ENCODE measurements around the gene MRPS25.

DNA sequence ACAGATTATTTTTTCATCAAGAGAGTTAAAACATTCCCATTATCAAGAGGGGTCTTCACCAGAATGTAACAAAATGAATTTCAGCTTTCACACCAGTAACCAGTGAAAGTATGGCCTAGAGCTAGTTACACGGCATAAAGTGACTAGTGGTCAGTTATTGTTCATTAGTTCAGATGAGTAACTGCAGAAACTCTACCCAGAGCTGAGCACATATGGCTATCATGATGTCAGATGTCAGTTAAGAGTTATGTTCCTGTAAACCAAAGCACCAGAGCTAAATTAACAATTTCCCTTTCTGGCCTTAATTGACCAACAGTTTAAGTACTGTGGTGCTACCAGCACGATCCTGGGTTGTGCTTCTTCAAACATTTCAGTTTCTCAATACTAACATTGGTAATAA lies 6.6 kb upstream of the MRPS25 start:
- TF ChIP-seq POLR2A (IDR thresholded peaks at IDR 0.05; ENCODE audit: low read length) (no peak), E2F6 (IDR thresholded peaks at IDR 0.05; ENCODE audit: borderline replicate concordance, low read depth) (no peak), JUNB (IDR thresholded peaks at IDR 0.05) (no peak), MAX (IDR thresholded peaks at IDR 0.05) (no peak), CTCF (IDR thresholded peaks at IDR 0.05) (no peak), NR3C1 (IDR thresholded peaks at IDR 0.05) (no peak), KDM5A (IDR thresholded peaks at IDR 0.05) (no peak), ESRRA (IDR thresholded peaks at IDR 0.05; ENCODE audit: borderline replicate concordance, low read length) (no peak), EP300 (IDR thresholded peaks at IDR 0.05) (no peak)
- TF ChIP-seq, protein P1, sequence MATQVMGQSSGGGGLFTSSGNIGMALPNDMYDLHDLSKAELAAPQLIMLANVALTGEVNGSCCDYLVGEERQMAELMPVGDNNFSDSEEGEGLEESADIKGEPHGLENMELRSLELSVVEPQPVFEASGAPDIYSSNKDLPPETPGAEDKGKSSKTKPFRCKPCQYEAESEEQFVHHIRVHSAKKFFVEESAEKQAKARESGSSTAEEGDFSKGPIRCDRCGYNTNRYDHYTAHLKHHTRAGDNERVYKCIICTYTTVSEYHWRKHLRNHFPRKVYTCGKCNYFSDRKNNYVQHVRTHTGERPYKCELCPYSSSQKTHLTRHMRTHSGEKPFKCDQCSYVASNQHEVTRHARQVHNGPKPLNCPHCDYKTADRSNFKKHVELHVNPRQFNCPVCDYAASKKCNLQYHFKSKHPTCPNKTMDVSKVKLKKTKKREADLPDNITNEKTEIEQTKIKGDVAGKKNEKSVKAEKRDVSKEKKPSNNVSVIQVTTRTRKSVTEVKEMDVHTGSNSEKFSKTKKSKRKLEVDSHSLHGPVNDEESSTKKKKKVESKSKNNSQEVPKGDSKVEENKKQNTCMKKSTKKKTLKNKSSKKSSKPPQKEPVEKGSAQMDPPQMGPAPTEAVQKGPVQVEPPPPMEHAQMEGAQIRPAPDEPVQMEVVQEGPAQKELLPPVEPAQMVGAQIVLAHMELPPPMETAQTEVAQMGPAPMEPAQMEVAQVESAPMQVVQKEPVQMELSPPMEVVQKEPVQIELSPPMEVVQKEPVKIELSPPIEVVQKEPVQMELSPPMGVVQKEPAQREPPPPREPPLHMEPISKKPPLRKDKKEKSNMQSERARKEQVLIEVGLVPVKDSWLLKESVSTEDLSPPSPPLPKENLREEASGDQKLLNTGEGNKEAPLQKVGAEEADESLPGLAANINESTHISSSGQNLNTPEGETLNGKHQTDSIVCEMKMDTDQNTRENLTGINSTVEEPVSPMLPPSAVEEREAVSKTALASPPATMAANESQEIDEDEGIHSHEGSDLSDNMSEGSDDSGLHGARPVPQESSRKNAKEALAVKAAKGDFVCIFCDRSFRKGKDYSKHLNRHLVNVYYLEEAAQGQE (IDR thresholded peaks at IDR 0.05) = no peak
